IMR-90 (cell line): ENCODE measurements around the gene HSPA9. TPM values are rescaled to one million over a fixed set of nuclear protein-coding genes. Genes with fewer than 3 reads are reported as not detected.

Experiments used
- ATAC-seq: fragments of 200-7000 bp; cut with Tn5 transposase; 2 replicates; pipeline ENCODE4 v1.9.1; 2020; ENCODE audit warnings: low read depth, mild to moderate bottlenecking, moderate library complexity
- BruUV-seq: library from RNA; stranded (reverse); fragments of 400-500 nt; replicated peaks from 2 replicates; lab custom pipeline; 2021; lab: Mats Ljungman, UMichigan
- CTCF ChIA-PET: fragments of 300-600 bp; formaldehyde crosslinking; extraction: SDS; loops from one replicate; lab custom pipeline; 2021; ENCODE audit warnings: antibody characterized with exemption; lab: Yijun Ruan, JAX
- POLR2A ChIA-PET: fragments of 300-600 bp; sonication (Branson Sonifier 250); formaldehyde crosslinking; loops from one replicate; lab custom pipeline; 2022; ENCODE audit warnings: antibody characterized with exemption; ENCODE audit not compliant: unreplicated experiment; lab: Charles Lee
- DNase-seq: peaks from one replicate; pipeline ENCODE4 v3.0.0; 2013
- H2AFZ ChIP-seq: replicated peaks from 2 replicates; pipeline ENCODE3; 2013; ENCODE audit warnings: low read length, mild to moderate bottlenecking; ENCODE audit not compliant: poor library complexity
- H2AK5ac ChIP-seq: 2 replicates; pipeline ENCODE4 v1.6.1; 2013; ENCODE audit warnings: low read depth, low read length, inconsistent platforms
- H2AK9ac ChIP-seq: replicated peaks from 2 replicates; pipeline ENCODE3; 2013; ENCODE audit warnings: mild to moderate bottlenecking, low read depth, low read length, moderate library complexity; ENCODE audit not compliant: poor library complexity
- H2BK120ac ChIP-seq: 2 replicates; pipeline ENCODE4 v1.6.1; 2013; ENCODE audit warnings: low read depth, low read length, inconsistent platforms
- H2BK15ac ChIP-seq: 3 replicates; pipeline ENCODE4 v1.6.1; 2013; ENCODE audit warnings: low read depth, low read length, inconsistent platforms
- H2BK20ac ChIP-seq: 2 replicates; pipeline ENCODE4 v1.6.1; 2013; ENCODE audit warnings: low read depth, mild to moderate bottlenecking, inconsistent platforms, low read length, moderate library complexity
- H2BK5ac ChIP-seq: 2 replicates; pipeline ENCODE4 v1.6.1; 2013; ENCODE audit warnings: mild to moderate bottlenecking, low read depth, low read length, inconsistent platforms; ENCODE audit not compliant: poor library complexity, severe bottlenecking
- H3K14ac ChIP-seq: replicated peaks from 2 replicates; pipeline ENCODE4 v1.6.1; 2013; ENCODE audit warnings: low read depth, low read length, inconsistent platforms
- H3K18ac ChIP-seq: 2 replicates; pipeline ENCODE4 v1.6.1; 2013; ENCODE audit warnings: low read depth, low read length, control low read depth
- H3K23ac ChIP-seq: 2 replicates; pipeline ENCODE4 v1.6.1; 2013; ENCODE audit warnings: low read depth, low read length, inconsistent platforms
- H3K27ac ChIP-seq: 2 replicates; pipeline ENCODE4 v1.5.1; 2013; ENCODE audit warnings: mild to moderate bottlenecking, control low read depth, low read length; ENCODE audit not compliant: insufficient read depth
- H3K27me3 ChIP-seq: 2 replicates; pipeline ENCODE4 v1.6.1; 2013; ENCODE audit warnings: low read length; ENCODE audit not compliant: control insufficient read depth, insufficient read depth
- H3K36me3 ChIP-seq: 2 replicates; pipeline ENCODE4 v1.6.1; 2013; ENCODE audit warnings: low read length, mixed read lengths; ENCODE audit not compliant: control insufficient read depth, insufficient read depth
- H3K4ac ChIP-seq: 2 replicates; pipeline ENCODE4 v1.6.1; 2013; ENCODE audit warnings: low read depth, low read length, inconsistent platforms
- H3K4me1 ChIP-seq: 2 replicates; pipeline ENCODE4 v1.6.1; 2013; ENCODE audit warnings: low read length, mixed read lengths; ENCODE audit not compliant: control insufficient read depth, insufficient read depth
- H3K4me2 ChIP-seq: 2 replicates; pipeline ENCODE4 v1.6.1; 2013; ENCODE audit warnings: low read depth, mild to moderate bottlenecking, control low read depth, low read length, moderate library complexity
- H3K4me3 ChIP-seq: 2 replicates; pipeline ENCODE4 v1.5.1; 2013; ENCODE audit warnings: low read depth, mild to moderate bottlenecking, control low read depth, low read length, moderate library complexity; ENCODE audit not compliant: insufficient read depth
- H3K56ac ChIP-seq: 2 replicates; pipeline ENCODE4 v1.6.1; 2013; ENCODE audit warnings: low read length, inconsistent platforms; ENCODE audit not compliant: insufficient read depth; ENCODE audit errors: extremely low read depth
- H3K79me1 ChIP-seq, 2 experiments: 2 replicates each; pipeline ENCODE4 v1.6.1; 2013; ENCODE audit warnings: low read length in 2 of 2, inconsistent platforms in 1 of 2, low read depth in 1 of 2
- H3K9ac ChIP-seq: 2 replicates; pipeline ENCODE4 v1.6.1; 2013; ENCODE audit warnings: low read depth, low read length, control low read depth
- H3K9me1 ChIP-seq: 2 replicates; pipeline ENCODE4 v1.6.1; 2013; ENCODE audit warnings: low read length, inconsistent platforms; ENCODE audit not compliant: insufficient read depth
- H3K9me3 ChIP-seq: 2 replicates; pipeline ENCODE4 v1.6.1; 2013; ENCODE audit warnings: low read length; ENCODE audit not compliant: control insufficient read depth, insufficient read depth
- H4K20me1 ChIP-seq: 2 replicates; pipeline ENCODE4 v1.6.1; 2013; ENCODE audit warnings: low read length, inconsistent platforms; ENCODE audit not compliant: insufficient read depth
- H4K5ac ChIP-seq: 2 replicates; pipeline ENCODE4 v1.6.1; 2013; ENCODE audit warnings: mild to moderate bottlenecking, low read depth, low read length, control low read depth
- H4K8ac ChIP-seq, 2 experiments: 2 replicates each; pipeline ENCODE4 v1.6.1; 2013; ENCODE audit warnings: low read depth in 2 of 2, low read length in 2 of 2, control low read depth in 1 of 2, inconsistent platforms in 1 of 2
- H4K91ac ChIP-seq: 2 replicates; pipeline ENCODE4 v1.6.1; 2013; ENCODE audit warnings: low read depth, low read length, inconsistent platforms; ENCODE audit not compliant: insufficient read depth
- CEBPB ChIP-seq: IDR thresholded peaks from 2 replicates; pipeline ENCODE4 v1.6.1; 2012; ENCODE audit warnings: low read depth, low read length, improper control_type of control experiment
- POLR2A ChIP-seq: IDR thresholded peaks from 2 replicates; pipeline ENCODE4 v1.6.1; 2012; ENCODE audit warnings: mild to moderate bottlenecking, low read depth, low read length
- WGBS, 2 experiments: methylation state at CpG; one replicate each; pipeline versions ENCODE4 v1.1.5 to v1.1.7; 2013; ENCODE audit warnings: missing lambda C conversion rate in 2 of 2; ENCODE audit not compliant: insufficient read length in 1 of 2; ENCODE audit errors: extremely low coverage in 2 of 2; 5-methylcytosine and 5-hydroxymethylcytosine counted together
- dilution Hi-C: fragments of 300-500 bp; cut with HindIII; formaldehyde crosslinking; loops from one replicate; pipeline ENCODE4 v1.14.3; 2018; ENCODE audit warnings: low sequenced_read_pairs; ENCODE audit not compliant: unreplicated experiment
- in situ Hi-C: fragments of 300-500 bp; cut with MboI; formaldehyde crosslinking; loops from 3 replicates; pipeline ENCODE4 v1.14.3; 2019; ENCODE audit warnings: low sequenced_read_pairs, inconsistent platforms, mixed read lengths
- intact Hi-C: fragments of 100-400 bp; cut with micrococcal nuclease; formaldehyde crosslinking; loops from 2 replicates; pipeline ENCODE4 v1.10.0; 2022
- polyA plus RNA-seq, 3 experiments: library from polyadenylated mRNA; depleted of rRNA; stranded (reverse); fragments of >200 nt; gene quantifications; 2 replicates each; pipeline ENCODE4 v1.2.3, GENCODE V29; 2012; ENCODE audit warnings: low replicate concordance in 1 of 3
- total RNA-seq: library from RNA; depleted of rRNA; stranded (reverse); fragments of >200 nt; gene quantifications from 2 replicates; pipeline ENCODE4 v1.2.3, GENCODE V29; 2012

HSPA9 gene
- total and polyA plus RNA-seq, 2 of the 4 experiments (the other 2 are of a cell fraction), result 157 to 472 TPM

DNA sequence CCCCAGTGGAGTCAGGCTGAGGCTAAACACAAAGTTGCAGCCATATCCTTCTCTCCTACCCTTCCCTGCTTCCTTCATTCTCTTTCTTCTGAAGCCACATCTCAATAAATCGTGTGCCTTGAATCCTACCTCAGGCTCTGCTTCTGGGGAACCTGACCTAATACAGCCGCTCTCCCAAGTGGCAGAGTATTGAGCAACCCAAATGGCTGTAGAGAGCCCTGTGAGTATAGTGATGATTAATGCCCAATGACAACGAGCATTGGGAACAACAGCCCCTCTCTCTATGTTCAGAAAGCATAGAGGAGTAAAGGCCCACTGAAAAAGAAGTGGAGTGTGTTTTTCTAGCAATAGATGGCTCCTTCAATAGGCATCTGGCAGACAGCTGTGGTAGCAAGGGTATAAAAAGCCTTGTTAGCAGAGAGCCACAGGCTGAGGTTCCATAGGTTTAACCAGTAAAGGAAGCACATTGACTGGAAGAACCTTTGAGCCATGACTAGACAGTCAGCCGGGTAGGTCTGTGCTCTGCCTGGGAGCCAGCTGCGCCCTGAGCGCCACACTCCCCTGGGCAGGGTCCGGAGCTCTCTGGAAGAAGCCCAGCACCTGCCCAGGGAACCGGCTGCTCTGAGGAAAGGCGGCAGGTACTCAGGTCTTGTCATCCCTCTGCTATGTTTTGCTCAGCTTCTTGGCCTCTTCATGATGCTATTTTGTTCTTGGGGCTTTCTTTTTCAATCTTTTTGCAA, 22.6 kb upstream of the HSPA9 start:
- Histone ChIP-seq H3K27me3 (peaks cover 29% of the 10 kb centered on the region), H2BK15ac (no peak overlapping the region), H3K36me3 (no peaks in the 10 kb centered on the region), H3K4me3 (no peak overlapping the region), H4K8ac (no peak overlapping the region), H2AFZ (no peak overlapping the region), H2BK5ac (no peak overlapping the region), H2BK20ac (no peak overlapping the region), H3K9me1 (no peaks in the 10 kb centered on the region), H4K20me1 (no peaks in the 10 kb centered on the region), H3K9me3 (no peaks in the 10 kb centered on the region), H3K18ac (no peak overlapping the region), H3K4me2 (no peak overlapping the region), H3K23ac (no peak overlapping the region), H3K9ac (no peak overlapping the region), H4K5ac (no peak overlapping the region), H3K14ac (no peak overlapping the region), H3K4me1 (no peaks in the 10 kb centered on the region; the same call in 1 of the 2 replicates), H2AK9ac (no peak overlapping the region), H3K79me1 (no peaks in the 10 kb centered on the region), H3K56ac (no peak overlapping the region), H3K27ac (no peak overlapping the region), H2BK120ac (no peak overlapping the region), H2AK5ac (no peak overlapping the region), H4K91ac (no peak overlapping the region), H3K4ac (no peak overlapping the region)
- intact Hi-C loops, result no loop called here
- TF ChIP-seq CEBPB (peak; percentile 41), POLR2A (no peak)
- 90% methylated on average over 3 of the region's 9 CpGs; no CpG with 5 or more reads in 1 of the 2 experiments for WGBS, 2 experiments
- POLR2A ChIA-PET, result interaction anchor here (0.5 kb wide), 1 partner anchor 667 kb away, joined by 3 read pairs; no protein-coding TSS in a partner anchor
- dilution Hi-C loops, result no loop called here
- DNase-seq (no peak), ATAC-seq (no peak)
- CTCF ChIA-PET, result no interaction called here
- no TSS peak for BruUV-seq
- in situ Hi-C loops, result no loop called here
